IMR-90 (cell line): ENCODE data around the gene VWA8. TPM values are rescaled to one million over a fixed set of nuclear protein-coding genes. Genes with fewer than 3 reads are reported as not detected.

Experiments
- ATAC-seq: fragments of 200-7000 bp; cut with Tn5 transposase; 2 replicates; pipeline ENCODE4 v1.9.1; 2020; ENCODE audit warnings: low read depth, mild to moderate bottlenecking, moderate library complexity
- BruUV-seq: library from RNA; stranded (reverse); fragments of 400-500 nt; replicated peaks from 2 replicates; lab custom pipeline; 2021; lab: Mats Ljungman, UMichigan
- CTCF ChIA-PET: fragments of 300-600 bp; formaldehyde crosslinking; extraction: SDS; loops from one replicate; lab custom pipeline; 2021; ENCODE audit warnings: antibody characterized with exemption; lab: Yijun Ruan, JAX
- POLR2A ChIA-PET: fragments of 300-600 bp; sonication (Branson Sonifier 250); formaldehyde crosslinking; loops from one replicate; lab custom pipeline; 2022; ENCODE audit warnings: antibody characterized with exemption; ENCODE audit not compliant: unreplicated experiment; lab: Charles Lee
- DNase-seq: peaks from one replicate; pipeline ENCODE4 v3.0.0; 2013
- H2AFZ ChIP-seq: replicated peaks from 2 replicates; pipeline ENCODE3; 2013; ENCODE audit warnings: low read length, mild to moderate bottlenecking; ENCODE audit not compliant: poor library complexity
- H2AK5ac ChIP-seq: 2 replicates; pipeline ENCODE4 v1.6.1; 2013; ENCODE audit warnings: low read depth, low read length, inconsistent platforms
- H2AK9ac ChIP-seq: replicated peaks from 2 replicates; pipeline ENCODE3; 2013; ENCODE audit warnings: mild to moderate bottlenecking, low read depth, low read length, moderate library complexity; ENCODE audit not compliant: poor library complexity
- H2BK120ac ChIP-seq: 2 replicates; pipeline ENCODE4 v1.6.1; 2013; ENCODE audit warnings: low read depth, low read length, inconsistent platforms
- H2BK15ac ChIP-seq: 3 replicates; pipeline ENCODE4 v1.6.1; 2013; ENCODE audit warnings: low read depth, low read length, inconsistent platforms
- H2BK20ac ChIP-seq: 2 replicates; pipeline ENCODE4 v1.6.1; 2013; ENCODE audit warnings: low read depth, mild to moderate bottlenecking, inconsistent platforms, low read length, moderate library complexity
- H2BK5ac ChIP-seq: 2 replicates; pipeline ENCODE4 v1.6.1; 2013; ENCODE audit warnings: mild to moderate bottlenecking, low read depth, low read length, inconsistent platforms; ENCODE audit not compliant: poor library complexity, severe bottlenecking
- H3K14ac ChIP-seq: replicated peaks from 2 replicates; pipeline ENCODE4 v1.6.1; 2013; ENCODE audit warnings: low read depth, low read length, inconsistent platforms
- H3K18ac ChIP-seq: 2 replicates; pipeline ENCODE4 v1.6.1; 2013; ENCODE audit warnings: low read depth, low read length, control low read depth
- H3K23ac ChIP-seq: 2 replicates; pipeline ENCODE4 v1.6.1; 2013; ENCODE audit warnings: low read depth, low read length, inconsistent platforms
- H3K27ac ChIP-seq: 2 replicates; pipeline ENCODE4 v1.5.1; 2013; ENCODE audit warnings: mild to moderate bottlenecking, control low read depth, low read length; ENCODE audit not compliant: insufficient read depth
- H3K27me3 ChIP-seq: 2 replicates; pipeline ENCODE4 v1.6.1; 2013; ENCODE audit warnings: low read length; ENCODE audit not compliant: control insufficient read depth, insufficient read depth
- H3K36me3 ChIP-seq: 2 replicates; pipeline ENCODE4 v1.6.1; 2013; ENCODE audit warnings: low read length, mixed read lengths; ENCODE audit not compliant: control insufficient read depth, insufficient read depth
- H3K4ac ChIP-seq: 2 replicates; pipeline ENCODE4 v1.6.1; 2013; ENCODE audit warnings: low read depth, low read length, inconsistent platforms
- H3K4me1 ChIP-seq: 2 replicates; pipeline ENCODE4 v1.6.1; 2013; ENCODE audit warnings: low read length, mixed read lengths; ENCODE audit not compliant: control insufficient read depth, insufficient read depth
- H3K4me2 ChIP-seq: 2 replicates; pipeline ENCODE4 v1.6.1; 2013; ENCODE audit warnings: low read depth, mild to moderate bottlenecking, control low read depth, low read length, moderate library complexity
- H3K4me3 ChIP-seq: 2 replicates; pipeline ENCODE4 v1.5.1; 2013; ENCODE audit warnings: low read depth, mild to moderate bottlenecking, control low read depth, low read length, moderate library complexity; ENCODE audit not compliant: insufficient read depth
- H3K56ac ChIP-seq: 2 replicates; pipeline ENCODE4 v1.6.1; 2013; ENCODE audit warnings: low read length, inconsistent platforms; ENCODE audit not compliant: insufficient read depth; ENCODE audit errors: extremely low read depth
- H3K79me1 ChIP-seq, 2 experiments: 2 replicates each; pipeline ENCODE4 v1.6.1; 2013; ENCODE audit warnings: low read length in 2 of 2, inconsistent platforms in 1 of 2, low read depth in 1 of 2
- H3K9ac ChIP-seq: 2 replicates; pipeline ENCODE4 v1.6.1; 2013; ENCODE audit warnings: low read depth, low read length, control low read depth
- H3K9me1 ChIP-seq: 2 replicates; pipeline ENCODE4 v1.6.1; 2013; ENCODE audit warnings: low read length, inconsistent platforms; ENCODE audit not compliant: insufficient read depth
- H3K9me3 ChIP-seq: 2 replicates; pipeline ENCODE4 v1.6.1; 2013; ENCODE audit warnings: low read length; ENCODE audit not compliant: control insufficient read depth, insufficient read depth
- H4K20me1 ChIP-seq: 2 replicates; pipeline ENCODE4 v1.6.1; 2013; ENCODE audit warnings: low read length, inconsistent platforms; ENCODE audit not compliant: insufficient read depth
- H4K5ac ChIP-seq: 2 replicates; pipeline ENCODE4 v1.6.1; 2013; ENCODE audit warnings: mild to moderate bottlenecking, low read depth, low read length, control low read depth
- H4K8ac ChIP-seq, 2 experiments: 2 replicates each; pipeline ENCODE4 v1.6.1; 2013; ENCODE audit warnings: low read depth in 2 of 2, low read length in 2 of 2, control low read depth in 1 of 2, inconsistent platforms in 1 of 2
- H4K91ac ChIP-seq: 2 replicates; pipeline ENCODE4 v1.6.1; 2013; ENCODE audit warnings: low read depth, low read length, inconsistent platforms; ENCODE audit not compliant: insufficient read depth
- BHLHE40 ChIP-seq: fragments of 150-350 bp; IDR thresholded peaks from 2 replicates; pipeline ENCODE4 v1.6.1; 2016; ENCODE audit warnings: mild to moderate bottlenecking, low read depth, low read length
- CEBPB ChIP-seq: IDR thresholded peaks from 2 replicates; pipeline ENCODE4 v1.6.1; 2012; ENCODE audit warnings: low read depth, low read length, improper control_type of control experiment
- CHD1 ChIP-seq: IDR thresholded peaks from 2 replicates; pipeline ENCODE4 v1.6.1; 2012; ENCODE audit warnings: low read depth, low read length, improper control_type of control experiment
- ELK1 ChIP-seq: fragments of 150-350 bp; IDR thresholded peaks from 2 replicates; pipeline ENCODE4 v1.6.1; 2016; ENCODE audit warnings: low read depth, mild to moderate bottlenecking, low read length, moderate library complexity, borderline replicate concordance
- FOS ChIP-seq: fragments of 150-350 bp; IDR thresholded peaks from 2 replicates; pipeline ENCODE4 v1.6.1; 2016; ENCODE audit warnings: low read depth, low read length
- MAFK ChIP-seq: IDR thresholded peaks from 2 replicates; pipeline ENCODE4 v1.6.1; 2012; ENCODE audit warnings: low read depth, low read length, improper control_type of control experiment
- MAZ ChIP-seq: IDR thresholded peaks from 2 replicates; pipeline ENCODE4 v1.6.1; 2012; ENCODE audit warnings: low read depth, mild to moderate bottlenecking, low read length, improper control_type of control experiment, moderate library complexity, borderline replicate concordance
- MXI1 ChIP-seq: IDR thresholded peaks from 2 replicates; pipeline ENCODE4 v1.6.1; 2012; ENCODE audit warnings: low read depth, mild to moderate bottlenecking, low read length, moderate library complexity, borderline replicate concordance
- NFE2L2 ChIP-seq: fragments of 150-350 bp; IDR thresholded peaks from 2 replicates; pipeline ENCODE4 v1.6.1; 2016; ENCODE audit warnings: low read depth, mild to moderate bottlenecking, low read length
- POLR2A ChIP-seq: IDR thresholded peaks from 2 replicates; pipeline ENCODE4 v1.6.1; 2012; ENCODE audit warnings: mild to moderate bottlenecking, low read depth, low read length
- RAD21 ChIP-seq: IDR thresholded peaks from 2 replicates; pipeline ENCODE4 v1.6.1; 2012; ENCODE audit warnings: low read length, improper control_type of control experiment
- RCOR1 ChIP-seq: IDR thresholded peaks from 2 replicates; pipeline ENCODE4 v1.6.1; 2012; ENCODE audit warnings: mild to moderate bottlenecking, low read length, improper control_type of control experiment; ENCODE audit not compliant: insufficient replicate concordance
- RFX5 ChIP-seq: IDR thresholded peaks from 2 replicates; pipeline ENCODE4 v1.8.0; 2012; ENCODE audit warnings: low read depth, mild to moderate bottlenecking, low read length, moderate library complexity
- SMC3 ChIP-seq: fragments of 150-350 bp; IDR thresholded peaks from 2 replicates; pipeline ENCODE4 v1.6.1; 2016; ENCODE audit warnings: low read depth, mild to moderate bottlenecking, antibody characterized with exemption, low read length, moderate library complexity
- WGBS, 2 experiments: methylation state at CpG; one replicate each; pipeline versions ENCODE4 v1.1.5 to v1.1.7; 2013; ENCODE audit warnings: missing lambda C conversion rate in 2 of 2; ENCODE audit not compliant: insufficient read length in 1 of 2; ENCODE audit errors: extremely low coverage in 2 of 2; 5-methylcytosine and 5-hydroxymethylcytosine counted together
- dilution Hi-C: fragments of 300-500 bp; cut with HindIII; formaldehyde crosslinking; loops from one replicate; pipeline ENCODE4 v1.14.3; 2018; ENCODE audit warnings: low sequenced_read_pairs; ENCODE audit not compliant: unreplicated experiment
- in situ Hi-C: fragments of 300-500 bp; cut with MboI; formaldehyde crosslinking; loops from 3 replicates; pipeline ENCODE4 v1.14.3; 2019; ENCODE audit warnings: low sequenced_read_pairs, inconsistent platforms, mixed read lengths
- intact Hi-C: fragments of 100-400 bp; cut with micrococcal nuclease; formaldehyde crosslinking; loops from 2 replicates; pipeline ENCODE4 v1.10.0; 2022
- polyA plus RNA-seq, 3 experiments: library from polyadenylated mRNA; depleted of rRNA; stranded (reverse); fragments of >200 nt; gene quantifications; 2 replicates each; pipeline ENCODE4 v1.2.3, GENCODE V29; 2012; ENCODE audit warnings: low replicate concordance in 1 of 3
- total RNA-seq: library from RNA; depleted of rRNA; stranded (reverse); fragments of >200 nt; gene quantifications from 2 replicates; pipeline ENCODE4 v1.2.3, GENCODE V29; 2012
- TF ChIP-seq, protein P1 (sequence below): conservative IDR thresholded peaks from 2 replicates; pipeline ENCODE4 v1.5.1; 2012; ENCODE audit warnings: mild to moderate bottlenecking, low read depth, low read length, improper control_type of control experiment
- TF ChIP-seq, protein P2 (sequence below): fragments of 150-350 bp; IDR thresholded peaks from 2 replicates; pipeline ENCODE4 v1.6.1; 2017; ENCODE audit warnings: mild to moderate bottlenecking, antibody characterized with exemption, low read length, low read depth

The VWA8 gene
- total and polyA plus RNA-seq, 2 of the 4 experiments (the other 2 are of a cell fraction), result 5.9 to 18.3 TPM

DNA sequence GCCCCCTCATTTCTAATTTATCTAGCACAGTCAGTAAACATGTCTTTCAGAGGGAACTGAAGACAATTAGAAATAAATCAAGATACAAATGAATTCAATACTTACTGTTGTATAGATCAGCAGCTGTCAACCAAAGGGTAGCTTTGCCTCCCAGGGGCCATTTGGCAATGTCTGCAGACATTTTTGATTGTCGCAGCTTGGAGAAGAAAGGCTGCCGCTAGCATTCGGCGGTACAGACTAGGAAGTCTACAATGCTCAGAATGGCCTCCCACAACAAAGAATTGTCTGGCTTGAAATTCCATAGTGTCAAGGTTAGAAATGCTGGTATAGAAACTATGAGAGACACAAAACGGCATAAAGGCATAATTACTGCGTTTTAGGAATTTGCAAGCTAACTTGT is 412.0 kb downstream of the VWA8 start:
- H3K4me3 ChIP-seq, result no peak overlapping the region
- no peak overlapping the region for H2BK15ac ChIP-seq
- no TSS peak for BruUV-seq
- H3K4me1 ChIP-seq, result peaks cover 12% of the 10 kb centered on the region
- no peak overlapping the region for H2BK20ac ChIP-seq
- intact Hi-C loops, result no loop called here
- H3K4ac ChIP-seq, result no peak overlapping the region
- H2BK5ac ChIP-seq, result no peak overlapping the region
- H3K9ac ChIP-seq, result no peak overlapping the region
- H3K27me3 ChIP-seq, result peaks cover 2% of the 10 kb centered on the region
- H4K20me1 ChIP-seq, result no peaks in the 10 kb centered on the region; the same call in 1 of the 2 replicates
- H3K23ac ChIP-seq, result no peak overlapping the region
- H3K36me3 ChIP-seq, result no peaks in the 10 kb centered on the region
- TF ChIP-seq BHLHE40, result no peak
- TF ChIP-seq SMC3, result no peak
- TF ChIP-seq, protein P1, sequence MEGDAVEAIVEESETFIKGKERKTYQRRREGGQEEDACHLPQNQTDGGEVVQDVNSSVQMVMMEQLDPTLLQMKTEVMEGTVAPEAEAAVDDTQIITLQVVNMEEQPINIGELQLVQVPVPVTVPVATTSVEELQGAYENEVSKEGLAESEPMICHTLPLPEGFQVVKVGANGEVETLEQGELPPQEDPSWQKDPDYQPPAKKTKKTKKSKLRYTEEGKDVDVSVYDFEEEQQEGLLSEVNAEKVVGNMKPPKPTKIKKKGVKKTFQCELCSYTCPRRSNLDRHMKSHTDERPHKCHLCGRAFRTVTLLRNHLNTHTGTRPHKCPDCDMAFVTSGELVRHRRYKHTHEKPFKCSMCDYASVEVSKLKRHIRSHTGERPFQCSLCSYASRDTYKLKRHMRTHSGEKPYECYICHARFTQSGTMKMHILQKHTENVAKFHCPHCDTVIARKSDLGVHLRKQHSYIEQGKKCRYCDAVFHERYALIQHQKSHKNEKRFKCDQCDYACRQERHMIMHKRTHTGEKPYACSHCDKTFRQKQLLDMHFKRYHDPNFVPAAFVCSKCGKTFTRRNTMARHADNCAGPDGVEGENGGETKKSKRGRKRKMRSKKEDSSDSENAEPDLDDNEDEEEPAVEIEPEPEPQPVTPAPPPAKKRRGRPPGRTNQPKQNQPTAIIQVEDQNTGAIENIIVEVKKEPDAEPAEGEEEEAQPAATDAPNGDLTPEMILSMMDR, result no peak
- no peak for TF ChIP-seq RCOR1
- TF ChIP-seq CHD1, result no peak
- no peak for TF ChIP-seq RFX5
- TF ChIP-seq MXI1, result no peak
- no peak for TF ChIP-seq NFE2L2
- TF ChIP-seq RAD21, result no peak
- no peak for TF ChIP-seq MAZ
- no peak for TF ChIP-seq MAFK
- TF ChIP-seq POLR2A, result no peak
- no peak for TF ChIP-seq CEBPB
- no peak for TF ChIP-seq ELK1
- no peak for TF ChIP-seq FOS
- TF ChIP-seq, protein P2, sequence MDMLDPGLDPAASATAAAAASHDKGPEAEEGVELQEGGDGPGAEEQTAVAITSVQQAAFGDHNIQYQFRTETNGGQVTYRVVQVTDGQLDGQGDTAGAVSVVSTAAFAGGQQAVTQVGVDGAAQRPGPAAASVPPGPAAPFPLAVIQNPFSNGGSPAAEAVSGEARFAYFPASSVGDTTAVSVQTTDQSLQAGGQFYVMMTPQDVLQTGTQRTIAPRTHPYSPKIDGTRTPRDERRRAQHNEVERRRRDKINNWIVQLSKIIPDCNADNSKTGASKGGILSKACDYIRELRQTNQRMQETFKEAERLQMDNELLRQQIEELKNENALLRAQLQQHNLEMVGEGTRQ, result no peak
- no peak overlapping the region for H2AK9ac ChIP-seq
- H3K79me1 ChIP-seq, result no peaks in the 10 kb centered on the region
- in situ Hi-C loops, result no loop called here
- H4K91ac ChIP-seq, result no peak overlapping the region
- no peak for ATAC-seq
- H2AK5ac ChIP-seq, result no peak overlapping the region
- ChIA-PET POLR2A (no interaction called here), CTCF (interaction anchor here (0.7 kb wide), 1 partner anchor 144 kb away, joined by 4 read pairs; no protein-coding TSS in a partner anchor)
- WGBS, 2 experiments, result no CpG with 5 or more reads among the region's 6 CpGs
- dilution Hi-C loops, result no loop called here
- no peaks in the 10 kb centered on the region for H3K9me3 ChIP-seq
- H3K14ac ChIP-seq, result no peak overlapping the region
- H3K18ac ChIP-seq, result no peak overlapping the region
- H3K9me1 ChIP-seq, result peaks cover 9% of the 10 kb centered on the region
- no peak overlapping the region for H4K8ac ChIP-seq
- no peak overlapping the region for H2BK120ac ChIP-seq
- no peak overlapping the region for H4K5ac ChIP-seq
- no peak for DNase-seq
- H3K27ac ChIP-seq, result no peak overlapping the region
- H3K4me2 ChIP-seq, result no peak overlapping the region
- no peak overlapping the region for H3K56ac ChIP-seq
- H2AFZ ChIP-seq, result no peak overlapping the region
